Stimulated activated CD8-positive, alpha-beta memory T cell treated with anti-CD3 and anti-CD28 coated beads, Interleukin-7, amount 100 ng/mL, for 48 hours (primary cell): ENCODE data around the gene CPSF7.
"Not testable (repeated sequence)": the region's sequence is repeated elsewhere in the genome, so short reads cannot be mapped to it uniquely, and the experiment has no call there.

Experiments
- DNase-seq, 2 donors: peaks; one replicate each; pipeline ENCODE4 v3.0.0-alpha.2; 2020; ENCODE audit warnings: low read depth in 1 of 2; ENCODE audit errors: extremely low read depth in 1 of 2

Gene CPSF7, protein sequence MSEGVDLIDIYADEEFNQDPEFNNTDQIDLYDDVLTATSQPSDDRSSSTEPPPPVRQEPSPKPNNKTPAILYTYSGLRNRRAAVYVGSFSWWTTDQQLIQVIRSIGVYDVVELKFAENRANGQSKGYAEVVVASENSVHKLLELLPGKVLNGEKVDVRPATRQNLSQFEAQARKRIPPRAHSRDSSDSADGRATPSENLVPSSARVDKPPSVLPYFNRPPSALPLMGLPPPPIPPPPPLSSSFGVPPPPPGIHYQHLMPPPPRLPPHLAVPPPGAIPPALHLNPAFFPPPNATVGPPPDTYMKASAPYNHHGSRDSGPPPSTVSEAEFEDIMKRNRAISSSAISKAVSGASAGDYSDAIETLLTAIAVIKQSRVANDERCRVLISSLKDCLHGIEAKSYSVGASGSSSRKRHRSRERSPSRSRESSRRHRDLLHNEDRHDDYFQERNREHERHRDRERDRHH

DNA sequence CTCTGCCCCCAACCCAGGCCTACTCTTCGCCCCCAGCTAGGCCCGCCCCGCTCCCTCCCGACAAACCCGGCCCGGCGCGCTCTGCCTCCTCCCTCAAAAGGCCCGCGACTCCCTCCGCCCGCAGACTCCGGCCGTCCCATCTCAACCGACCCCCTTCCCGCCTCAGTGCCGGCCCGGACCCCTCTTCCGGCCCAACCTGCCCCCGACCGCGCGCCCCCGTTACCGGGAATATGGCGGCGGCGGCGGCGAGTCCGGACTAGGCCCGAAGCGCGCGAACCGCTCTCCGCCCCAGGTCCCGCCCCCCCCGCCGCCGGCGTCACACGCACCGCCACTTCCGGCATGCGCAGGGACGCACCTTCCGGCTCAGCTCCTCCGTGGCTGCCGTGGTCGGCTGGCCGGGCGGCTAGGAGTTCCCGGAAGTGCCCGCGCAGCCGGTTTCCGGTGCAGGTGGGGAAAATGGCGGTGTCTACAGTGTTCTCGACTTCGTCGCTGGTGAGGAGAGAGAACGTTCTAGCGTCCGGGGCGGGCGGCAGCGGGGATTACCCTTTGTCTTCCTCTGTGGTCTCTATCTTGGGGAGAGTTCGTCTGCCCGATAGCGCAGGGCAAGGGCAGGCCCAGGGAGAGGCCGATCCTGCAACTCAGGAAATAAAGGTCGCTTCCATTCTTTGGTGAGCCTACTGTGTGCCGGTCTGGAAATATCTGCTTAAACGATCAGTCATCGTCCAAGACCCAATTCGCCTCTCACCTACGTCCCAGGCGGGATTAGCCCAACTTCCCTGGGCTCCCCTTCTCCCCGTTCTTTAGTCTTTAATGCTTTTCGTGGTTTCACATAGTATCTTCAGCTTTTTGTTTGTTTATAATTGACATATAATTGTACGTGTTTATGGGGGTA, at the start of gene CPSF7, which contains the start of gene SDHAF2:
Gene CPSF7 (minus strand): TSS at position 285 of the 892 bp plus-strand sequence. CDS start 740 bp downstream, outside the sequence.
Gene SDHAF2 (plus strand): TSS at position 434 of the 892 bp plus-strand sequence. CDS start 23 bp downstream, at position 457.
- DNase-seq, result peak; percentile 96 to 99

DNA sequence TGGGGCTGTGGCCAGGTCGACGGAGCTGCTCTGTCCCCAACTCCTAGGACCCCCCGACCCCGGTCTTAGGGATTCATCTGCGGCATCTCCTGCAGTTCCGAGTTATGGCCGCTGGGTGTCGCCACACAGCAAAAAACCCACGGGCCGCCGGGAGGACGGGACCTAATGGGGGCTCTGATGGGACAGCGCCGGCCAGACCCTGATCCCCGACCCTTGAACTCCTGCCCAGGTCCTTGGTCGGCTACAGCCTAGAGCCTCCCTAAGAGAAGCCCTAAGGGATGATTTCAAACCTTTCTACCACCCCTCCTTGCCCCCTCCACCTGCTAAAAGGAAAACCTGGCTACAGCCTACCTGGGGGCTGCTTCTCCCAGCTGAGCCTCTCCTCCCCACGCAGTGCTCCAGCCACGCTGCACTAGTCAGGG, 48.0 kb upstream of the CPSF7 start:
- peak in 1 of 2 donors; percentile 11 for DNase-seq

DNA sequence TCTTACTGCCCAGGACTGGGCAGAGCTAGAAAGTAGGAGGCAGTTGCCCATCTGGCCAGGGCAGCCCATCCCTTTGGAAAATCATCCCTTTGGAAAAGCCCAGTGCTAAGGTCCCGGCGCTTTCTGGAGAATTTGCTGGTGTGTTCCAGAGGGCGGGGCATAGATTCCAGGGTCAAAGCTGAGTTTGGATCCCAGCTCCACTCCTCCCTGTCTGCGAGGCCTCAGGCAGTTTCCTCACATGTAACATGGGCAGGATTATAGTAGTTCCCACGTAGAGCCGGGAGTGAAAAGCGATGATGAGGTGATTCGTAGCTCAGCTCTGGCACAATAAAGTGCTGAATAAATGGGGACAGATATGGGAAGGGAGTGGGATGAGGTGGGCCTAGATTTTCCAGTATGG, 47.4 kb upstream of the CPSF7 start:
- DNase-seq, result no peak

DNA sequence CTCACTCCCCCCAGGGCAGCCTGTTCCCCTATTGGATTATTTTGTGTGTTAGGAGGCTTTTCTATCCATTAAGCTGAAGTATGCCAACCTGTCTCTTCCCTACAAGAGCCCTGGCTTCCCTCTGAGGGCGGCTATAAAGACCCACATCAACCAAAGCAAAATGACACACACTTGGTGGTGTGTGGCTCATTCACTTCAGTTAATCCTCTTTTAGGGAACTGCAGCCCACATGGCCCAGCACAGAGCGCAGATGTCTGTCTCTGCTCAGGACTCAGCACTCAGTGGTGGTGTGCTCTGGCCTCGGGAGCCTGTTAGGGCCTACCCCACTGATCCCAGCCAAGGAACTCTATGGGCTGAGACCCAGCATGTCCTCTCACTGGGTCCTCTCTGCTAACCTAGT, 46.6 kb upstream of the CPSF7 start:
- DNase-seq, result no peak

DNA sequence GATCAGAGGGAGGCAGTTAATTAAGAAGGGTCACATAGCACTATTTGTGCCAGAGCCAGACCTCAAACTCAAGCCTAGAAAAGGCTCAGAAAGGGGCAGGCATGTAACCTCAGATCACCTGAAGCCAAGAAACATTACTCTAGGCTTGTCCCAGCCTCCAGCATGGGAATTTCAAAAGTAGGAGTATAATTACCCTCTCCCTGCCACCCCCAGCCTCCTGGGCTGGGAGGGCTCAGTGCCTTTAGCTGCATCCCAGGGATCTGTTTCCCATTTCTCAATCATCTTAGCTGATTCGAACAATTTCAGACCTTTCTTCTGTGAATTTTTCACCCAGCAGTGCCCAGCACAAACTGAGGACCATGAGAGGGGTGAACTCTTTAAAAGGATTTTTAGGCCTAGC, 45.7 kb upstream of the CPSF7 start:
- no peak for DNase-seq

DNA sequence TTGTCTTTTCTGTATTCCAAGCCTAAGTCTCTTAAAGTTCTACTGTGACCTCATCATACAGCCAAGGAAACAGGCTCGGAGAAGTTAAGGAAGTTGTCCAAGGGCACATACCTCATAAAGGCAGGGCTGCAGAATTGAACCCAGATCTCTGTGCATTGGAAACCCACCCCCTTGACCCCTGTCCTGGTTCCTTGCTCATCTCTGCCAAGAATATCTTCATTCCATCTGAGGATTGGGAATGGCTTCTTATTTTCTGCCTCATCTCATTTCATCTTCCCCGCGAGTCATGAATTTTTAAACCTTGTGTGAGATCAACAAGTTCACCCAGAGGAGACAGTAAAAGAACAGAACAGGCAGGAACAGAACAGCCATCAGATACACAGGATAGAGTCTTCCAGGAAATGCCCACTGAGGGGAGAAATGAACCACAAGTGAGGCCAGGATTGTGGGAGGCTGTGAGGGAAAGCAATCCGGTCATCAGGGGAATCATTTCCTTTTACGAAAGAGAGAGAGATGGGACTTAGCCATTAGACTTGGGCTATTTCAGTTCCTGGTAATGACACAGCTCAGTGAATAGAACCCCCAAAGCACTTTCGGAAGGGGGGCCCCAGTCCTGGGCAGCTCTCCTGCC, 44.4 kb upstream of the CPSF7 start:
- no peak for DNase-seq

DNA sequence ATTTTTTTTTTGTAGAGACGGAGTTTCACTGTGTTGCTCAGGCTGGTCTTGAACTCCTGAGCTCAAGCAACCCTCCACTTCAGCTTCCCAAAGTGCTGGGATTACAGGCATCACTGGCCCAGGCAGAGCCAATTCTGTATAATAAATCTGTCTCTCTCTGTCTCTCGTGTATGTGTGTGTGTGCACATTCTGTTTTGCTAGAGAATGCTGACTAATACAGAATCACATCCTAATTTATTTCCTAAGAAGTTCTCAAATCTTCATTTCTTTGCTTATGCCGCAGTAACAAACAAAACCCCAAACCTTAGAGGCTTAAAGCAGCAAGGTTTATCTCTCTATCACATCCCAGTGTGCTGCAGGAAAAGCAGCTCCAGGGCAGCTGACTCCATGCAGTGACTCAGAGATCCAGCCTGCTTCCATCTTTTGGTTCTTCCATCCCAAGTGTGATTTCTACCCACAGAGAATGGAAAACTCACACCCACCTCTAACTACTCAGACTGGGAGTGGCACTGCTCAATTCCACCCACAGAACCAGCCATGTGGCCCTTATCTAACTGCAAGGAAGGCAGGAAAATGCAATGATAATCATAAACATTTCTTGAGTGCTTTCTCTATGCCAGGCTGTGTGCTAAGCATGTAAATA, 43.7 kb upstream of the CPSF7 start:
- DNase-seq, result no peak

DNA sequence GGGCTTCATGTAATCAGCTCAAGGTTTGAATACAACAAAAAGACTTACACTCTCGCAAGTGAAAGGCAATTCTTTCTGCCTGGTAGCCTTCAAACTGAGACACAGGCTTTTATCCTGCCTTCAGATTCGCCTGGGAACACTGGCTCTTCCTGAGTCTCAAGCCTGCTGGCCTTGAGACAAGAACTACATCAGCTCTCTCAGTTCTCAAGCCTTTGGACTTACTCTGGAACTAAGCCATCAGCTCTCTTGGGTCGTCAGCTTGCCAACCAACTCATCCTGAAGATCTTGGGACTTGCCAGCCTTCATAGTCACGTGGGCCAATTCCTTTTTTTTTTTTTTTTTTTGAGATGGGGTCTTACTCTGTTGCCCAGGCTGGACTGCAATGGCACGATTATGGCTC, 43.1 kb upstream of the CPSF7 start:
- DNase-seq, result no peak

DNA sequence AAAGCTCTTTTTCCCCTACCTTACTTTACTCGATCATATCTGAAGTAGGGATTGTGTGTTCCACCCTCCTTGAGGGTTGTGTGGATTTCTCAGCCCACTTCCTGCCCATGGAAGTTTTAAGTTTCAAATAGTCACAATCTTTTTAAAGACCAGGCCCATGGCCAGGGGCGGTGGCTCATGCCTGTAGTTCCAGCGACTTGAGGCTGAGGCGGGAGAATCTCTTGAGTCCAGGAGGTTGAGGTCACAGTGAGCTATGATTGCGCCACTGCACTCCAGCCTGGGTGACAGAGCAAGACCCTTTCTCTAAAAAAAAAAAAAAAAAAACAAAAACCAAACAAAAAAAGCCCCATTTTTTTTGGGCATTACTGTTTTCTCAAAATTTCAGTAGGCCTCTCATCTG, 42.5 kb upstream of the CPSF7 start:
- DNase-seq, result no peak

DNA sequence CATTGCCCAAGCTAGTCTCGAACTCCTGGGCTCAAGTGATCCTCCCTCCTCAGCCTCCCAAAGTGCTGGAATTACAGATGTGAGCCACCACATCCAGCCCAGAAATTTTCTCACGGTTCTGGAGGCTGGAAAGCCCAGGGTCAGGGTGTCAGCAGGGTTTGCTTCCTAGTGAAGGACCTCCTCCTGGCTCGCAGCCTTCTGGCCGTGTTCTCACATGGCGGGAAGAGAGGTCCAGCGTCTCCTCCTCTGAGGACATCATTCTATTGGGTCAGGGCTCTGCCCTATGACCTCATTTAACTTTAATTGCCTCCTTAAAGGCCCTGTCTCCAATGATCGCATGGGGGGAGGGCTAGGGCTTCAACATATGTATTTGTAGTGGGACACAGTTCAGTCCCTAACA, 38.2 kb upstream of the CPSF7 start:
- no peak for DNase-seq

DNA sequence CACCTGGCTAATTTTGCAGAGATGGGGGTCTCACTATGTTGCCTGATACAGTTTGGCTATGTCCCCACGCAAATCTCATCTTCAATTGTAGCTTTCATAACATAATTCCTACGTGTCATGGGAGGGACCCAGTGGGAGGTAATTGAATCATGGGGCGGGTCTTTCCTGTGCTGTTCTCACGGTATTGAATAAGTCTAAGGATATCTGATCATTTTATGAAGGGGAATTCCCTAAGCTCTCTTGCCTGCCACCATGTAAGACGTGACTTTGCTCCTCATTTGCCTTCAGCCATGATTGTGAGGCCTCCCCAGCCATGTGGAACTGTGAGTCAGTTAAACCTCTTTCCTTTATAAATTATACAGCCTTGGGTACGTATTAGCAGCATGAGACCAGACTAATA, 37.8 kb upstream of the CPSF7 start:
- not testable (repeated sequence) for DNase-seq

DNA sequence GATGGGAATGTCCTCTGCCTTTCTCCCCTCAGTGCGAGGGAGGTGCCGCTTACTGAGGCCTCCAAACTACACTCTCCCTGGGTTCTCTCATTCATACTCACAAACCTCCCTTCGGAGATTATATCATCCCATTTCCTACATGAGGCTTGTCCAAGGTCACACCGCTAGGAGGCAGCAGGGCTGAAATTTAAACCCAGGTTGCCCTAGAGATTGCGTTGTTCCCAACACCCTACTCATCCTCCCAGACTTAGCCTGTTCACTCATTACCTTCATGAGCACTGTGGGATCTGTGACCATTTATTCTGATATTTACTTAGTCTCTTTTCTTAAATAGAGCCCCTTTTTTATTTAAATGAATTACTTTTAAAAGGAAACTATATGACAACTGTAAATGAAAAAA, 31.2 kb upstream of the CPSF7 start:
- DNase-seq, result no peak

DNA sequence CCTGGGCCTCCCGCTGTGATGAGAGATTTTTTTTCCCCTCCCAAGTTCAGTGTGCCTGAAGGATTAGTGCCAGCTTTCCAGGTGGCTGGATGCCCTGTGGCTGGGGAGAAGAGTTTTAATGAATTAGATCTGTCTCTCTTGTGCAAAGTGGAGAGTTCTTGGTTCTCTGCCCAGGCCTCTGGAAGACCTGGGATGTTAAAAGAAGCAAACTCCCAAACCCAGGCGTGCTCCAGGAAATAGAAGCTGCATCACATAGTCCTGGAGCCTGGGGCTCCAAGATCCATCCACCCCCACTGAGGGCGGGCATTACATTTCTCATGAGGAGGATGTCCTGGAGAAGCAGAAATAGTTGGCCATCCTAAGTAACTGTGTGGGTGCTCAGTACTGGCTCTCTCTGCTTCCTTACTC, 30.7 kb upstream of the CPSF7 start:
- DNase-seq, result no peak

DNA sequence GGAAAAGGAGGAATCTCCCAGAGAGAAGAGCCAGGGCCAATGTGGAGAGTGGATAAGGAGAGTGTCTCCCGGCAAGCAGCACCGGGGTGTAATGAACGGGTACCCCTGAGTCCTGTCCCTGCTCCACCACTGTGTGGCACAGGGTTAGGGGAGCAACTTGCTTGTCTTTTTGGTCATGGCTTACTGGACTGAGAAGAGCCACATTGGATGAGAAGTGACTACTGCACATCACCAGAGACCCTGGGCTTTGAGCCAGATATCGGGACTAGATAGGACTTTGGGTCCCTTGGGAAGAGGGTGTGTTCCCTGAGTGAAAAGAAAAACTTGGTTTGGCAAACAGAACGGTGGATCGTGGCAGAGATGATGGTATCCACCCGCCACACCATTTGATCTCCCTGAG, 24.7 kb upstream of the CPSF7 start:
- DNase-seq, result no peak

DNA sequence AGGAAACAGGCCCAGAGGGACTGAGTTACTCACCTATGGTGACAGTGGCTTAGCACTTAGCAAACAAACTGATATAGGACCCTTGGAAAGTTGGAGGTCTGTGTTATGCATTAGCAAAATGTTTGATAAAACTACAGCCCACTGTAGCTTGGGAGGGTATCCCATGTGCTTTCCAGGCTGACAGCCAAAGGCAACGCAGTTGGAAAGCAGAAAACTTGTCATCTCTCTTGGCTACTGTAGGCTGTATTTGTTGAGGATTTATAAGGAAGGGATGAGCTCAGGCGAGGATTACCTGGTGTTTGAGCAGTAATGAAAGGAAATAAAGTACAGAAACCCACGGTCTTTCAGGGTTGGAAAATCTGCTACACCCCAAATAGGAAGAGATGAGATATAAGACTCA, 23.9 kb upstream of the CPSF7 start:
- DNase-seq, result no peak

DNA sequence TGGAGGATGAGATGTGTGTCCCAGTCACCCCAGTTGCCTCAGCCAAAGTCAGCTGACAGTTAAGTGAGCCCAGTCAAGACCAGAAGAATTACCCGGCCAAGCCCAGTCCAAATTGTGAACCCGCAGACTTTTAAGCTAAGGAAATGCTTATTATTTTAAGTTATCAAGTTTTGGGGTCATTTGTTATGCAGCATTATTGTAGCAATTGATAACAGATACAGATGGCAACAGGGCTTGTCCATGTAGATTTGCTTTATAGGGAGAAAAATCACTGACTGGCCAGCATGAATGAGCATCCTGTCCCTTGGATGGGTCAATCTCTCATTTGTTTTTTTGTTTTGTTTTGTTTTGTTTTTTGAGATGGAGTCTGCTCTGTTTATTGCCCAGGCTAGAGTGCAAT, 23.1 kb upstream of the CPSF7 start:
- DNase-seq, result no peak

DNA sequence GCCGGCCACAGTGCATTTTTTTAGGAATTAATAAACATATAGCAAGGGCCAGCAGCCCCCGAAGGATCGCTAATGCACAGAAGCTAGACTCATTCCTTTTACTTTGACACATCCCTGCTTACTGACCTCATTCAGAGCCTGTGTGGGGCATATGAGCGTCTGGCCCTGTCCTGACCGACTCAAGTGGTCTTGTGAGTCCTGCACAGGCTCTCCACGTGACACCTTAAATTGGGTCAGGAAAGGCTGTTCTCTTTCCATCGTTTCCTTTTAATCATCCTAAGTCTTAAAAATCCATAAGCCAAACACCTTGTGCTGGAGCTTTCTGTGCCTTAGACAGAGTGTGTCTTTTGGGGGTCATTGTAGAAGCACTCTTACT, 18.8 kb upstream of the CPSF7 start:
- DNase-seq, result no peak

DNA sequence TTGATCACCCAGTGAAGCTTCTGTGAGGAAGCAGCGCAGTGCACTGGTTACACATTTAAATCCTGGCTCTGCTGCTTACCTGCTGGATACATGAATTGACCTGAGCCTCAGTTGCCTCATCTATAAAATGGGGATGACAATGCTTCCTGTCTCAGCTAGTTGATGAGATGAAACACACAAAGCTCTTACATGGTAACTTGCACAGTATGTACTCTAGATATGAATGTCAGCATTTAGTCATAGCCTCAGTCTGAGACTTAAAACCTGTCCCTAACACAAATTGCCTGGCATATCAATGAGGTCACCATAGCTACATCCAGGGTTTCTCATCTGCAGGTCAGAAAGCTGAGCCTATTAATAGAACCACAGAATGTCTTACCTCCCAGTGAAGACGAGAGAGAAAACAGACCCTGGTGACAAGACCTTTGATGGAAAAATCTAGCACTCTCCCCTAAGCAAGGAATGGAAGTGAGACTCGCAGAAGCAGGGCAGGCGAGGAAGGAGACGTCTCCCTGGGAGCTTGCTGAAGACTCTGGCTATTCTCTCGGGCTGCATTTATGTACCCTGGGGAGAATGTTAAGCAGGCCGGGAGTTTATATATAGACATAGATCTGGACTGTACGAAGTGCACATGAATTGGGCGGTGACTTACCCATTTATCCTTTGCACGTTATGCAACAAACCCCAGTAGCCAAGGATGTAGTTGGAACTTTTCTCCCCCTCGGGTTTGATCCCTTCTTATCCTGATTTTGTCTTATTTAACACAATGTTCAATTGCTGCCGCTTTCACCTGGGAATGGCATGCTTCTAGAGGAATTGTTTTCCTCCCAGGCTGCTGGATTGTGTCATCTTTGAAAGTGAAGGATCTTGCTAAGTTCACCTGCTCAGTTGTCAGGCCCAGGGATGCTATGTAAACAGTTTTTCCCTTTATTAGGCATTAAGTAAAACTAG, 18.1 kb upstream of the CPSF7 start:
- no peak for DNase-seq

DNA sequence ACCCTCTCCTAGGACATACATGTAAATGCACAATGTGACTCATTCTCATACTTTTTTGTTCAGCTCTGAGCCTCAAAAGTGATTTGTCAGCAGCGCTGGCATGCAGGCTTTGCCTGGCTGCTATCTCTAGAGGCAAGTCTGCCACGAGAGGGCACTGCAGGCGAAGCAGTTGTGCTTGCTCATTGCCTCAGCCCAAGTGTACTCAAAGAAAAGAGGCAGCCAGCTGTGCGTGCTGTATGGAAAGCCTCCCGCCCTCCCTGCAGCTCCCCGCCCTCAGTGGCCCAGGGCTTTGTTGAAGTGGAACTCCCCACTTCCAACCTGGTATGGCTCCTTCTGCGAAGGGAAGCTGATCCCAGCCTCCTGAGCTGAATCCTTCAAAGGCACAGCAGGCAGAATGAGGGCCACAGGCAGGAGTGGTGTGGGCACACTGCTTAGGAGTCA, 16.5 kb upstream of the CPSF7 start:
- DNase-seq, result peak; percentile 45 to 85

DNA sequence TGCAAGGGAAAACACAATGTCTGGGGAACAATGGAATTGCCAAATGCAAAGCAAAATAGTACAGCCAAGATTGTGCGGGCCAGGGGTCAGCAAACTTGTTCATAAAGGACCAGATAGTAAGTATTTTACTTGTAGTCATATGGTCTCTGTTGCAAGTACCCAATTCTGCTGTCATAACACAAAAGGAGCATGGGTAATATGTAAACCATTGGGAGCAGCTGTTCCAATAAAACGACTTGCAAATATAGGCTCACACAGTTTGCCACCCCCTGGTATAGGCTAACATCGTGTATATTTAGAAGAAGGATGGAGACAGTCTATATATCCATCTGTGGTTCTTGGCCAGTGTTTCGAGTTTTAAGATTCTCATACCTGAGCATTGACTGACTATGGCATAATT, 15.7 kb upstream of the CPSF7 start:
- DNase-seq, result no peak
